UCSD-AML1 (cell line): ENCODE data around the gene FGD6.
"Not testable (repeated sequence)": the region's sequence is repeated elsewhere in the genome, so short reads cannot be mapped to it uniquely, and the experiment has no call there.

Experiments used
- DNase-seq: peaks from one replicate; lab custom pipeline; 2025; ENCODE audit not compliant: unreplicated experiment; lab: John Stamatoyannopoulos, UW

FGD6 gene

DNA sequence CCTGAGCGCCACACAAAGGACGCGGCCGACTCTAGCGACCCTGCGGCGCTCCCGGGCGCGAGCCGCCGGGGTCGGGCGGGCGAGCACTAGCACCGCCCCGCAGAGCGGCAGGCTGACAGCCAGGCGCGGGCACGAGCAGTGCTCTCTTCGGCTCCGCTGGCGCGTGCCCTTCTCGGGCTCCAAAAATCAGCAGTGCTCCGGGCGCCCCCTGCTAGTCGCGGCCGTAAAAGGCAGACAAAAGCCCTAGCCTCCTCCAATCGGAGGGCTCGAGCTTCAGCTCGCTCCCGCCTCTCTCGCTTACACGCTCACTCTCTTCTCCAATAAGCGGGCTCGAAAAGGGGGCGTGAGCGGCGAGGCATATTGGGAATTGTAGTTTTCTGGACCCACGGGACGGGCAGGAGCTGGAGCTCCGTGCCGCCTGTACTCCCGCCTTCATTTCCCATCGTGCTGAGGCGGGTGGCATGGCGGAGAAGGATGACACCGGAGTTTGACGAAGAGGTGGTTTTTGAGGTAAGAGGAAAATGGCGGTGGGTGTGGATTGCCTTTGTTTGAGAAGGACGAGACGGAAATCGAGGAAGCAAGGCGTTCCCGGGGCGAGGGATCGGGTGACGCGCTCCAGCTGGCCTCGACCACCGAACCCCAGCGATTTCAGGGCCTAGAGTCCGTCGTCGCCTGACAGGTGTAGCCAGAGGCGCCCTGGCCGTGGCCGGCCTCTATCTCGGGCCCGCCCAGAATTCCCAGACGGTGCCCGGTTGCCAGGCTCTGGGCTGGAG, at the start of gene FGD6, which contains the start of gene VEZT:
Gene FGD6, minus strand, starts transcription at position 91 of the 773 bp plus-strand sequence. CDS start 227 bp downstream, outside the sequence.
Gene VEZT, plus strand, starts transcription at position 431 of the 773 bp plus-strand sequence. Its CDS starts 44 bp downstream, at position 475.
- DNase-seq: peak; percentile 99

DNA sequence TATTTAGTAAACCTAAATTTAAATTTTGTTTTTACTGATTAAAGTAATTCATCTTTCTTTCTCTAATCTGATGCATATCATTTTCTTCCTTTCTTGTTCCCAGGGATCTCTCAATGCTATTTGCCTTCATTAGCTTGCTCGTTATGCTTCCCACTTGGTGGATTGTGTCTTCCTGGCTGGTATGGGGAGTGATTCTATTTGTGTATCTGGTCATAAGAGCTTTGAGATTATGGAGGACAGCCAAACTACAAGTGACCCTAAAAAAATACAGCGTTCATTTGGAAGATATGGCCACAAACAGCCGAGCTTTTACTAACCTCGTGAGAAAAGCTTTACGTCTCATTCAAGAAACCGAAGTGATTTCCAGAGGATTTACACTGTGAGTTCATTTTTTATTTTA, 49.0 kb upstream of the FGD6 start:
- DNase-seq: no peak

DNA sequence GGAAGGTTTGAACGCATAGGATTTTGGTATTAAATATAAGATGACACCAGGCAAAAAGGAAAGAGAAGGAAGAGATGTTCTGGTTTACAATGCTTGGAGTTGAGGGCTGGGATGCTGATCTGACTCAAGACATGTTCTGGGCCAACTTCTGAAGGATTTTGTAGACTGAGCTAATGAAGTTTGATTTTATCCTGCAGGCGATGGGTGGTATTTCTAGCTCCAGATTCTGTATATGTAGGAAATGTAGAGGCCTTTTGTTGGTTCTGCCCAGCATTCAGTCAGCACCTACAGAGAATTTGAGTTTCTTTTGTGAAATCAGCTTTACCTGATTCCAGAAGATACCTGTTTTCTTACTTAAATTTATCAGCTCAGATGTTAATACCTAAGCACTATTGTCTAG, 48.5 kb upstream of the FGD6 start:
- no peak for DNase-seq

DNA sequence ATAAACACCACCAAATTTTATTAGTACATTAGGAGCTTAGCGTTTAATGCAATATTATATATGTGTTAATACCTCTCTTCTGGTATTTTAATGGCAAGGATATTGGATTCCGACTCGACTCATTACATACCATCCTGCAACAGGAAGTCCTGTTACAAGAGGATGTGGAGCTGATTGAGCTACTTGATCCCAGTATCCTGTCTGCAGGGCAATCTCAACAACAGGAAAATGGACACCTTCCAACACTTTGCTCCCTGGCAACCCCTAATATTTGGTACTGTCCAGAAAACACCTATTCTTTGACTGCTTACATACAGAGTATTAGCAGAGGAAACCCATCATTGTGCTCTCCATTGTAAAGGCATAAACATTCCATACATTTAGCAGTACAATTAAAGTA, 45.5 kb upstream of the FGD6 start:
- DNase-seq: no peak

DNA sequence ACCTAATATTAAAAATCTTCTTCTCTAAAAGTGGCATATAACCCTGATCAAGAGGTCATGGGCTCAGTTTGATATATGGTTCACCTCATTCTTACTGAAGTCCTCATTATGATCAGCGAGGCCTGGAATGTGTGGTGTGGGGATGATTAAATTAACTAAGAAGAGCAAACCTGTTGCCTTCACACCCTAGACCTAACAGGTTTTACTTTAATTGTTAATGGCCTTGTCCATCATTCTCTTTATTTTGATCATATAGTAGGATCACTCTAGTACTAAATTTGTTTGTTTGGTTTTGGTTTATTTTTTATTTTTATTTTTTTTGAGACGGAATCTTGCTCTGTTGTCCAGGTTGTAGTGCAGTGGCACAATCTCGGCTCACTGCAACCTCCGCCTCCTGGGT, 43.8 kb upstream of the FGD6 start:
- no peak for DNase-seq

DNA sequence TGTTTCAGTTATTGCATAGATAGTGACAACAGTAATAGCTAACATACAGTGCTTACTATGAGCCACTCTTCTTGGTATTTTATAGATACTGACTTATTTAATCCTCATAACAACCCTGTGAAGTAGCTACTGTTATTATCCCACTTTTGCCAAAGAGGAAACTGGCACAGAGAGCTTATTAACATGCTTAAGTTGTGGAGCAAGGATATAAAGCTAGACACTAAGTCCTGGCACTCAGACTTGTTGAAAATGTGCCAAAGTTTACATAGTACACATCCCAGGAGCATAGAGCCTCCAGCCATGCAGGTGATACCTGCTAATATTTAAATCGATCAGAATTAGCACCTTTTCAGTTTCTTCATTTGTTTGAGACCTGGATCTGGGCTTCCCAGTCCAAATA, 42.1 kb upstream of the FGD6 start:
- no peak for DNase-seq

DNA sequence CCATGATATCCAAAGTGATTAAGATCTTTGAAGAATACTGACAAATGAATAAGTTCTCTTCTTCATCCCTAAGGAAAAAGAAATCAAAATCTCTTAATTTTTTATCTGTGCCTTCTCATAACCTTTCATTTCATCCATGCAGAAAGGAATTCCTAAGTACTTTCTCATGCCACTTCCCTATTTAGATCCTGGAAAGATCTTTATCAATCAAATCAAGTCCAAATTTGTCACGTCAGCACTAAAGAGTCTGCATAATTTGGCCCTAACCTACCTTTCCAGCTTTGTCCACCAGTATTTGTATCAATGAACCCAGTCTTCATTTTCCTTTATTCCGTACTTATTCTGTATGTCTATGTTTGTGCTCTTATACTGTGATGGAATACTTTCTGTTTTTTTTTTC, 41.5 kb upstream of the FGD6 start:
- no peak for DNase-seq

DNA sequence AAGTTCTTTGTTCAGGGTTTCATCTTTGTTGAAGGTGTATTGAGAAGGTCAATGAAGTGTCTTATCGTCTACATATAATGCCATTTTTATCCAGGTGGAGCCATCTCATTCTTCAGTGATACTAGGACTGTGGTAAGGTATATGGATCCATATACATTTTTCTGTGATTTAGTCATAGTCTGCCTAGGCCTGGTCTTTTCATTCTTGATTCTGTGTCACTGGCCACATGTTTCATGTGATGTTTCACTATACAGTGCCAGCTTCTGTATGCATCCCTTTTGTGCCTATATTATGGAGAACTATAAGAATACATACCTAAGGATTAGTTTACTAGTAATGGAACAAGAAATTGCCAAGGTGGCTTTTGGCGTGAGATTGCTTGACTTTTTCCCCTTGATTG, 40.9 kb upstream of the FGD6 start:
- no peak for DNase-seq

DNA sequence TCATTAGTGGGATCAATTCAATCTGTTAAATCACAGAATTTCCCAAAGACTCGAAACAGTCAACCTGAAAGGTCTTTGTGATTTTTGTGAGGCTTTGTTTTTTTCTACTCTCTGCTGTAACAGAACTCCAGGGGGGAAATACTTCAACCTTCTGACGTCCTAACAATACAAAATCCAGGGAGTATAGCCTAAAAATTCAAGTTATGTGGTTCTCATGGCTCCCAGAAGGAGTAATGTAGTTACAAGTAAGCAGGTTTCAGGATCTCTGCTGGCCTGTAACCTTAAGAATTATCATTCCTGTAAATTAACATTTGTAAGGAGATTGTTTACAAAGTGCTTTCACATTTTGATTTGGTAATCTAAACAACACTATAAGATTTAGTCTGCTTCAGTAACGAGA, 40.3 kb upstream of the FGD6 start:
- no peak for DNase-seq

DNA sequence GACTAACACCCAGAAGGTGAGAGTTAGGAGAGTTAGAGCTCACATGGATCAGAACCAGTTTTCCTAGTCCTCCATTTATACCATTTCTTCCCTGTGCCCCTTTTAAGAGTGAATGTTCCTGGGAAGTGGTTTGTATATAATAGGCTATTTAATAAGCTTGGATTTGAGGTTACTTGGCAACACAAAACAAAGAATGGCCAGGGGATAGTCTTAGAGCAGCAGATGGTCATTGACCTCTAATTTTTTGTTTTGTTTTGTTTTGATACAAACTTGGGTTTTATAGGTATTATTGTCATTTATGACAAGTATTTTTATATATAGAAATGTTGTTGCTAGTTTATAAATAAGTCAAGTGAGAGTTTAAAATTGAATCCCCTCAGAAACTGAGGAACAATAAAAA, 36.1 kb upstream of the FGD6 start:
- no peak for DNase-seq

DNA sequence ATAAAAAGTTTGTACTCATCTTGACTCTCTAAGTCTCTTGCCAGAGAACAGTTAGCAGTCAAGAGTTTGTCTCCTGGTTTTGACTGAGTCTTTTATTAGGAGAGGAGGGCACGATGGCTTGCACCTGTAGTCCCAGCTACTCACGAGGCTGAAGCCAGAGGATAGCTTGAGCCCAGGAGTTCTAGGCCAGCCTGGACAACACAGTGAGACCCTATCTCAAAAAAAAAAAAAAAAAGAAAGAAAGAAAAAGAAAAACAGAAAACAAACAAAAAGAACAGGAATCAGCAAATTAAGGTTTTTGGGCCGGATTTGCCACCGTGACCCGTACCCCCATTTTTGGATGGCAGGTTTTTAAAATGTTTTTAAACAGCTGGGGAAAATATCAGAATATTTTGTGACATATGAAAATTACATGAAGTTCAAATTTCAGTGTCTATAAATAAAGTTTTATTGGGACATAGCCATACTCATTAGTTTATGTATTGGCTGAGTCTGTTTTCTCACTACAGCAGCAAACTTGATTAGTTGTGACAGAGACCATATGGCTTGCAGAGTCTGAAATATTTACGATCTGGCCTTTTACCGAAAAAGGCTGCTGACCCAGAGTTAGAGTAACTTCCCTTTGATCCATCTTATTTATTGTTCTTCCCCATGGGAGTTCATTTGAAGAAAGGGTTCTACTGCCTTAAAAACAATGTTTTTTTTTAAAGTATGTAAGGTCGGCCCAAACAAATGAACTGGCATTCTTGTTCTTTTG, 31.5 kb upstream of the FGD6 start:
- no peak for DNase-seq

DNA sequence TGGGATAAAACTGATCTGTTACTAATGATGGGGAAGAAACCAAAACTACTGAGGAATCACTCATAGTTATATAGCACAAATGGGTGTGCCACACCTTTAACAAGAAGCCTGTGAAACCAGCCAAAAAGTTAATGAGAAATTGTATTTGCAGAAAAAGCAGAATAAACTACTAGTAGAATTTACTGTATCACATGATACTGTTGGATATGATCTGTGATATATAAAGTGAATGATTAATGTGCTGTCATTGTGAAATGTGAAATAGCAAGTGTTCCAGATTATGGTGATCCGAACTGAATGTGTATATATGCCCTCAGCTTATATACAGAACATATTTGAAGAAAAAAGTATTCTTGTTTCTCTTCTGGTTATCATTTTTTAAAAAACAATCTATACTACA, 30.8 kb upstream of the FGD6 start:
- no peak for DNase-seq

DNA sequence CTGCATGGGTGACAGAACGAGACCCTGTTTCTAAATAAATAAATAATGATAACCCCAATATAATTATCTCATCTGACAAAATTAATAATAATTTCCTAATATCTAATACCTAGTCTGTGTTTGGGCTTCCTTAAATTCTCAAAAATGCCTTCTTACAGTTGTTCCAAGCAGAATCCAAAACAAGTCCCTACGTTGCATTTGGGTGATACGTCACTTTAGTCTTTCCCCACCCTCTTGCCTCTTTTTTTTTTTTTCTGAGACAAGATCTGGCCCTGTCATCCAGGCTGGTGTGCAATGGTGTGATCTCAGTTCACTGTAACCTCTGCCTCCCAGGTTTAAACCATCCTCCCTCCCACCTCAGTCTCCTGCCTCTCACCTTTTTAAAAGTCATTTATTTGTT, 27.1 kb upstream of the FGD6 start:
- no peak for DNase-seq

DNA sequence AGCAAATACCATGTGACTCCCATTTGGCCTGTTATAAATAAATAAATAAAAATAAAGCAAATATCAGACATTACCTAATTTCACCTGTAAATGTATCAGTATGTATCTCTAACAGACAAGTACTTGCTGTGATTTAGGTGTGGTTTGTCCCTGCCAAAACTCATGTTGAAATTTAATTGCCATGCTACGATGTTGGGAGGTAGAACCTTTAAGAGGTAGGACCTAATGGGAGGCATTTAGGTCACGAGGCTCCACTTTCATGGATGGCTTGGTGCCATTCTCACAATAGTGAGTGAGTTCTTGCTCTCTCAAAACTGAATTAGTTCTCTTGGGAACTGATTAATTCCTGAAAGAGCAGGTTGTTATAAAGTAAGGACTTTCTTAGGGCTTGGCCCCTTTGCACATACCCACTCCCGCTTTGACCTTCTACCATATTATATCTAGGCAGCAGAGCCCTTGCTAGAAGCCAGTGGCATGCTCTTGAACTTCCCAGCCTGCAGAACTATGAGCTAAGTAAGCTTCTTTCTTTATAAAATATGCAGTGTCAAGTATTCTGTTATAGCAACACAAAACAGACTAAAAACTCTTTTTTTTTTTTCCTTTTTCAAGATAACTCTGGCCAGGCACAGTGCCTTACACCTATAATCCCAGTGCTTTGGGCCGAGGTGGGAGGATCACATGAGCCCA, 26.4 kb upstream of the FGD6 start:
- no peak for DNase-seq

DNA sequence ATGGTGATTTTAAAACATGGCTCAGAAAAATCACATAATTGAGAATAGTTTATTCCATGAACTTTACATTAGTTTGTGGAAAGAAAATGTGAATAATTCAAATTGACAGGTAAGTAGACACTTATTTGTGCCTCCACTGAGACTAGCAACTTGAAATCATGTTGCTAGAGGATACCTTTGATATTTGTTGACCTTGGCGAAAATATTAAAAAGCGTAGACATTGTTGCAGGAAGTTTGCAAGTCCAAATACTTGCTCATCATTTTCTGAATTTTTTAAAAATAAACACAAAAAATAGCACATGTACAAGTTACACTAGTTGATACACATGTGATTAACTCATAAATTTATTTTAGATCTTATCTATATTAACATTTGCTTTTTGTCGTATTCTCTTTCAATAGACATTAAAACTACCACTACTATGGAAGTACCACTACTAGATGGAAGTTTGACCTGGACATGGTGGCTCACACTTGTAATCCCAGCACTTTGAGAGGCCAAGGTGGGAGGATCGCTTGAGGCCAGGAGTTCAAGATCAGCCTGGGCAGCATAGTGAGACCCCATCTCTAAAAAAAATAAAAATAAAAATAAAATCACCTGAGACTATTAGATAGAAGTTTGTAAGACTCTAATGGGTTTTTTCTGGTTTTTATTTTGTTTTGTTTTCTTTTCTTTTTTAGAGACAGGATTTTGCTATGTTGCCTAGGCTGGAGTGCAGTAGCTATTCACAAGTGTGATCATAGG, 24.7 kb upstream of the FGD6 start:
- DNase-seq: no peak

DNA sequence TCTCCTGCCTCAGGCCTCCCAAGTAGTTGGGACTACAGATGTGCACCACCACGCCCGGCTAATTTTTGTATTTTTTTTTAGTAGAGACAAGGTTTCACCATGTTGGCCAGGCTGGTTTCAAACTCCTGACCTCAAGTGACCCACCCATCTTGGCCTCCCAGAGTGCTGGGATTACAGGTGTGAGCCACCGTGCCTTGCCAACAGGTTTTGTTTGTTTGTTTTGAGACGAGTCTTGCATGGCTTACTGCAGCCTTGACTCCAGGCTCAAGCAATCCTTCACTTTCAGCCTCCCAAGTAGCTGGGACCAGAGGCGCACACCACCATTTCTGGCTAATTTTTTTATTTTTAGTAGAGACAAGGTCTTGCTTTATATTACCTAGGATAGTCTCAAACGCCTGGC, 23.9 kb upstream of the FGD6 start:
- not testable (repeated sequence) for DNase-seq

DNA sequence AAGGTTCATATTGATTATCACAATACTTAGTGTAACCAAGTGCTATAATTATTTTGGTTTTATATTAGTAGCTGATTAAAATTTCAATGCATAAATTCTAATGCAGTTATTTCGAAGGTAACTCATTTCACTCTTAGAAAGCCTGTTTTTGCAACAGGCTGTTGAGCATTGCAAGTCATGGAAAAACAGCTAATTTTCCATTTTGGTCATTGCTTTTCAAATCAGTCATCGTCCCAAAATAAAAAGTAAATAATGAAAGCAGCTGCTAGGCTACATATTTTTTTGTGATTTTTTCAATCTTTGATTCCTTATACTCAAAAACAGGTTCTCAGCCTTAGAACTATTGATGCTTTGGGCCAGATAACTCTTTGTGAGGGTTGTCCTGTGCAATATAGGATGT, 23.3 kb upstream of the FGD6 start:
- no peak for DNase-seq

DNA sequence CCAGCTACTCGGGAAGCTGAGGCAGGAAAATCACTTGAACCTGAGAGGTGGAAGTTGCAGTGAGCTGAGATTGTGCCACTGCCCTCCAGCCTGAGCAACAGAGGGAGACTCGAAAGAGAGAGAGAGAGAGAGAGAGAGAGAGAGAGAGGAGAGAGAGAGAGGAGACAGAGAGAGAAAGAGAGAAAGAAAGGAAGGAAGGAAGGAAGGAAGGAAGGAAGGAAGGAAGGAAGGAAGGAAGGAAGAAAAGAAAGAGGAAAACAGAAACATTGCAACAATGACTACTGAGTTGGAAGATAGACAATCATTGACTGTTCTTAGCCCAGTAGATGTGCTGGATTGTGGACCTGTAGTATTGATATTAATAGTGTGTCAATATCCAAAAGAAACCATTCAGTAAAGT, 22.6 kb upstream of the FGD6 start:
- not testable (repeated sequence) for DNase-seq

DNA sequence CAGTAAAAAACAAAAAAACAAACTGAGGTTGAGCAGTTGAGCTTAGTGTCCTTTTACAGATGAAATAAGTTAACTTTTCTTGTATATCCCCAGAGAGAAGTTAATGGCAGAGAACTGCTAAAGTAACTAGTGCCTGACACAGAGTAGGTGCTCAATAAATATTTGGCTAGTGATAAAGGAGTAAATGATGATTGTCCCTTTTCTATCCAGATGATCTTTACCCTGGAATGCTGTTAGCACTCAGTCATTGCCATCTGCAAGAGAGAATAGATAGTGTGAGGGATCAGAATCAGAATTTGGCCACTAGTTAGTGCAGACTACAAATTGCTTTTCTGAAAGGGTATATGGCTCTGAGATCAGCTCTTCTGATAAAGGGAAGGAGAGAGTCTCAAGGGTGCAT, 21.9 kb upstream of the FGD6 start:
- DNase-seq: no peak

DNA sequence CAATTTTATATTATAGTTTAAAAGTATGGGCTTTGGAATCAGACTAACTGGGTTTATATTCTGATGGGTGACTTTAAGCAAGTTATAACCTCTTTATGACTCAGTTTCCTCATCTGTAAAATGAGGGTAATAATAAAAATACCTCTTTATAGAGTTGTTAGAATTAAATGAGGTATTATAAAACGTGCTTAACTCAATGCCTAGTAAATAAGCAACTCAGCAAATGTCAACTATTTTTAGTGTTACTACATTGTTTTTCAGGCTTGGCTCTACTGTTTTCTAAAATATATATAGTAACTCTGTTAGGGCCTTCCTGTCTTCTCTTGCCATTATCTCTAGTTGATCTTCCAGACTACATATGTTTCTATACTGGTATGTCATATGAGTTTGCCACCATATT, 20.9 kb upstream of the FGD6 start:
- no peak for DNase-seq

DNA sequence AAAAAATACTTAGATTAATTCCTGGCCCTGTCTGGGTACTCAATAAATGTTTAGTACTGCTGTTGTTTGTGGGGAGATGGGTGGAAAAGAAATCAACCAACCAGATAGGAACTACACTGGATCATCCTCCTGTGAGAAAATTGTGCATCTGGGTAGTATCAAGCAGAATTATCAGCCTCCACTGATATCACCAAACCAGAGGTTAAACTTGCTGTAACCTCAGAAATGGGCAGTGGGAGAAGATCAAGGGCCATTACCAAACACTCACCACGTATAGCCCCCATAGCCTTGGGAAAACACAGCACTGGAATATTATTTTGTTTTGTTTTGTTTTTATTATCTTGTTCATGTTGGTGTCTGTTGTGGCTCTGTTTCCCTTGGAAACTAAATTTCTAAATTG, 20.0 kb upstream of the FGD6 start:
- DNase-seq: no peak
